HepG2 (cell line): ENCODE results near the gene EVI5. TPM values are rescaled to one million over a fixed set of nuclear protein-coding genes. Genes with fewer than 3 reads are reported as not detected.
A peak's percentile ranks its signal among the peaks of the same experiment; 100 is the strongest.

Experiments used
- ARNTL ChIP-seq: sonication (generic); formaldehyde crosslinking; IDR thresholded peaks from 2 replicates; pipeline ENCODE4 v1.4.0; 2020; ENCODE audit warnings: mild to moderate bottlenecking, missing genetic modification reagents
- ATRX ChIP-seq: sonication (generic); formaldehyde crosslinking; IDR thresholded peaks from 2 replicates; pipeline ENCODE4 v1.4.0; 2020; ENCODE audit warnings: missing genetic modification reagents, borderline replicate concordance
- BORCS8-MEF2B ChIP-seq: sonication (generic); formaldehyde crosslinking; IDR thresholded peaks from 2 replicates; pipeline ENCODE4 v1.8.0; 2022; ENCODE audit warnings: mild to moderate bottlenecking, missing genetic modification reagents
- GABPA ChIP-seq, 2 experiments: IDR thresholded peaks; 2 replicates each; pipeline ENCODE4 v1.6.1; 2011 to 2016; ENCODE audit warnings: low read depth in 2 of 2, low read length in 1 of 2, missing biosample characterization in 1 of 2, missing genetic modification characterization in 1 of 2
- GTF3A ChIP-seq: sonication (generic); formaldehyde crosslinking; conservative IDR thresholded peaks from 2 replicates; pipeline ENCODE4 v1.4.0; 2020; ENCODE audit warnings: mild to moderate bottlenecking, missing genetic modification reagents
- HMGXB3 ChIP-seq: sonication (generic); formaldehyde crosslinking; IDR thresholded peaks from 2 replicates; pipeline ENCODE4 v1.4.0; 2020; ENCODE audit warnings: missing genetic modification reagents, borderline replicate concordance
- JUND ChIP-seq: sonication (generic); formaldehyde crosslinking; IDR thresholded peaks from 2 replicates; pipeline ENCODE4 v1.8.0; 2022; ENCODE audit warnings: mild to moderate bottlenecking, missing genetic modification reagents
- NFIB ChIP-seq: sonication (generic); formaldehyde crosslinking; IDR thresholded peaks from 2 replicates; pipeline ENCODE4 v1.9.0; 2021; ENCODE audit warnings: missing genetic modification reagents, mild to moderate bottlenecking, borderline replicate concordance
- NR2F1 ChIP-seq, 2 experiments: fragments of 450-650 bp in 1 of 2; formaldehyde crosslinking in 1 of 2; IDR thresholded peaks; 2 replicates each; pipeline versions ENCODE4 v1.5.0 to v1.6.1; 2016 to 2020; ENCODE audit warnings: mild to moderate bottlenecking in 1 of 2, missing compliant biosample characterization in 1 of 2, missing genetic modification reagents in 1 of 2, moderate library complexity in 1 of 2
- PCBP2 ChIP-seq: fragments of 200-400 bp; formaldehyde crosslinking; optimal IDR thresholded peaks from 2 replicates; pipeline ENCODE3; 2018; ENCODE audit warnings: low read length, low read depth; ENCODE audit not compliant: poor library complexity, severe bottlenecking
- PITX1 ChIP-seq: sonication (generic); formaldehyde crosslinking; IDR thresholded peaks from 2 replicates; pipeline ENCODE4 v1.5.1; 2020; ENCODE audit warnings: mild to moderate bottlenecking, missing genetic modification reagents
- TFDP2 ChIP-seq: sonication (generic); formaldehyde crosslinking; IDR thresholded peaks from 2 replicates; pipeline ENCODE4 v1.4.0; 2020; ENCODE audit warnings: missing genetic modification reagents
- U2AF2 ChIP-seq: fragments of 200-400 bp; formaldehyde crosslinking; IDR thresholded peaks from 2 replicates; pipeline ENCODE4 v1.6.1; 2017; ENCODE audit warnings: low read depth, mild to moderate bottlenecking, low read length
- ZHX2 ChIP-seq, 2 experiments: sonication (generic) in 1 of 2; formaldehyde crosslinking in 1 of 2; IDR thresholded peaks; 2 replicates each; pipeline versions ENCODE4 v1.6.1 to v1.9.0; 2014 to 2022; ENCODE audit warnings: antibody characterized with exemption in 1 of 2, borderline replicate concordance in 1 of 2, inconsistent platforms in 1 of 2, low read depth in 1 of 2, missing genetic modification reagents in 1 of 2
- ZNF234 ChIP-seq: sonication (generic); formaldehyde crosslinking; conservative IDR thresholded peaks from 2 replicates; pipeline ENCODE4 v1.5.1; 2020; ENCODE audit warnings: mild to moderate bottlenecking, missing genetic modification reagents
- ZNF619 ChIP-seq: sonication (generic); formaldehyde crosslinking; IDR thresholded peaks from 2 replicates; pipeline ENCODE4 v1.4.0; 2020; ENCODE audit warnings: mild to moderate bottlenecking, missing genetic modification reagents
- polyA plus RNA-seq, 8 experiments: library from polyadenylated mRNA; depleted of rRNA in 3 of 8; stranded (reverse) in 7 of 8; unstranded in 1 of 8; fragments of >200 nt; fragmentation: Illumina TruSeq in 4 of 8; extraction: Trizol in 4 of 8; gene quantifications; 2 replicates each; pipeline versions ENCODE4 v1.2.1 to v1.2.3, GENCODE V29; 2011 to 2016; ENCODE audit warnings: low read depth in 4 of 8, missing spikeins in 1 of 8, mixed read lengths in 1 of 8; ENCODE audit not compliant: insufficient read depth in 1 of 8
- total RNA-seq, 5 experiments: library from RNA; depleted of rRNA; stranded (reverse); fragments of >200 nt; fragmentation: Illumina TruSeq; extraction: Trizol; gene quantifications; 2 replicates each; pipeline ENCODE4 v1.2.3, GENCODE V29; 2016; ENCODE audit warnings: low read depth in 1 of 5

The EVI5 gene
- total and polyA plus RNA-seq, 2 of the 13 experiments (the other 11 are each of a cell fraction or from before 2014, with no cell fraction given), result 4.0 to 12.6 TPM

GRCh38 chr1:92485381-92486250, 299.3 kb downstream of the EVI5 start (continued):
- TF ChIP-seq ZHX2 (IDR thresholded peaks at IDR 0.05; ENCODE audit: low read depth) (peak; percentile 38; the same call in 1 of the 2 replicates), ZHX2 (CRISPR knock-in tag; IDR thresholded peaks at IDR 0.05; ENCODE audit: borderline replicate concordance) (no peak), ARNTL (CRISPR knock-in tag) (no peak), BORCS8-MEF2B (CRISPR knock-in tag) (peak; percentile 62; the same call in 1 of the 2 replicates), HMGXB3 (no peak), NFIB (CRISPR knock-in tag) (no peak), ZNF234 (CRISPR knock-in tag) (no peak; the same call in 1 of the 2 replicates), PCBP2 (no peak), GTF3A (CRISPR knock-in tag) (no peak), NR2F1 (CRISPR knock-in tag; IDR thresholded peaks at IDR 0.05) (no peak), GABPA (IDR thresholded peaks at IDR 0.05; ENCODE audit: low read depth, low read length) (no peak), GABPA (CRISPR knock-in tag; IDR thresholded peaks at IDR 0.05; ENCODE audit: low read depth) (no peak), U2AF2 (no peak), JUND (CRISPR knock-in tag) (no peak), PITX1 (CRISPR knock-in tag) (no peak), ZNF619 (CRISPR knock-in tag) (no peak), ATRX (CRISPR knock-in tag) (no peak), TFDP2 (CRISPR knock-in tag) (peak; percentile 42; the same call in 1 of the 2 replicates)
